BLaER1 (cell line): ENCODE results near the gene KLHDC10.

Source experiments
- H3K27ac ChIP-seq: shearing (Covaris generic); formaldehyde crosslinking; 2 replicates; pipeline ENCODE4 v1.8.1; 2022
- H3K27me3 ChIP-seq: shearing (Covaris generic); formaldehyde crosslinking; 2 replicates; pipeline ENCODE4 v1.8.1; 2022
- H3K36me3 ChIP-seq: shearing (Covaris generic); formaldehyde crosslinking; 2 replicates; pipeline ENCODE4 v1.8.1; 2022
- H3K4me1 ChIP-seq: shearing (Covaris generic); formaldehyde crosslinking; 2 replicates; pipeline ENCODE4 v1.8.1; 2022
- H3K4me2 ChIP-seq: shearing (Covaris generic); formaldehyde crosslinking; 2 replicates; pipeline ENCODE4 v1.8.1; 2022
- H3K4me3 ChIP-seq: shearing (Covaris generic); formaldehyde crosslinking; 2 replicates; pipeline ENCODE4 v1.8.1; 2022
- H3K9ac ChIP-seq: shearing (Covaris generic); formaldehyde crosslinking; 2 replicates; pipeline ENCODE4 v1.8.1; 2022
- H3K9me3 ChIP-seq: shearing (Covaris generic); formaldehyde crosslinking; 2 replicates; pipeline ENCODE4 v1.8.1; 2022
- H4K20me1 ChIP-seq: shearing (Covaris generic); formaldehyde crosslinking; 2 replicates; pipeline ENCODE4 v1.8.1; 2022
- Cebpa-rat ChIP-seq: shearing (Covaris generic); IDR thresholded peaks from 2 replicates; pipeline ENCODE4 v1.8.1; 2022

KLHDC10 gene

DNA sequence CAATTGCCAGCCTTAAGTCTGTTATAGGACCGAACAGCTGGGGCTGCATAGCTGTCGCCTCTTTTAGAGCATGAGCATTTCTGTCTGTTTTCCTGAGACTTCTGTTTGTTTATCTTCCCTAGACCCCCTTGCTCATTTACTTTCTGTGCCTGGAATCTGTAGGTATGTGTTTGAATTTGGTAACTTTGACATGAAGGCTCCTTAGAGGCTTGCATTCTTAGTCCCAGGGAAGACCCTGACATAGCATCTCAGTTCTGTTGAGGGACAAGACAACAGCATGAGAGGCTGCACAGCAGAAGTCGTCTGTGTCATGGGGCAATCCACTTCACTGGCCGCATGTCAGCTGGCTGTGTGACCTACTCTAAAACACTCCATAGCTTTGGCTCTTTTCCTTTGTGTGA is 58.7 kb downstream of the KLHDC10 start:
- Histone ChIP-seq H3K27ac (no peak overlapping the region), H3K4me2 (no peak overlapping the region), H3K36me3 (peaks cover 96% of the 10 kb centered on the region), H4K20me1 (peaks cover 13% of the 10 kb centered on the region; the same call in 1 of the 2 replicates), H3K4me3 (no peak overlapping the region), H3K9ac (no peak overlapping the region), H3K4me1 (peaks cover 12% of the 10 kb centered on the region; the same call in 1 of the 2 replicates), H3K9me3 (no peaks in the 10 kb centered on the region), H3K27me3 (no peaks in the 10 kb centered on the region)
- no peak for TF ChIP-seq Cebpa-rat

DNA sequence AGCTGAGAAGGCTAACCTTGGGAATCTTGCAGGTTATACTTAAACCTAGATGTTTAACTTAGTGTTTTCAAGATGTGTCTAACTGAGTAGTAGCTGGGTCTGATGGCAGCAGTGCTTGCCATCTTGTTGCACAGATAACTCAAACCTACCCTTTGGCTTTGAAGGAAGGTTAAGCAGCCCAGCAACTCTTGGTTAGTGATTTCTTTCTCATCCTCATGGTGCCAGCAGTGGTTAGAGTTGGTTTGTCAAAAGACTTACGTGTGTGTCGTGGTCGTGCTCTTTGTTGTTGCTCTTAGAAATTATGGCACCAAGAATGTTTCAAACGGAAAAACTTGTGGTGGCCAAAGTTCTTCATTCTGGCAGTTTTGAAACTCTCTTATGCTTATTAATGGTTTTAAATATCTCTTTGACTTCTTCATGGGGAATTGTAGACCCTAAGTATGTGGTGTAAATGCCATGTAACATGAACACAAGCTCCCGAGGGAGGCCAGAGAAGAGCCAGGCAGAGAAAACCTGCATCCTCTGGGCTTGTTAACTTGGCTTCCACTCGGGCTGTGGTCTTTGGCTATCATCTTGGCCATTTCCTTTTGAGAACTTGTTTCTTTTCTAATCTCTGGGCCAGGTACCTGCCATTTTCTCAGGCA is 61.0 kb downstream of the KLHDC10 start:
- Histone ChIP-seq H3K9ac (no peak overlapping the region), H3K9me3 (no peaks in the 10 kb centered on the region), H3K36me3 (peaks cover 96% of the 10 kb centered on the region), H3K27me3 (no peaks in the 10 kb centered on the region), H3K4me3 (no peak overlapping the region), H3K27ac (no peak overlapping the region), H4K20me1 (peaks cover 13% of the 10 kb centered on the region; the same call in 1 of the 2 replicates), H3K4me1 (peaks cover 12% of the 10 kb centered on the region; the same call in 1 of the 2 replicates), H3K4me2 (no peak overlapping the region)
- no peak for TF ChIP-seq Cebpa-rat

DNA sequence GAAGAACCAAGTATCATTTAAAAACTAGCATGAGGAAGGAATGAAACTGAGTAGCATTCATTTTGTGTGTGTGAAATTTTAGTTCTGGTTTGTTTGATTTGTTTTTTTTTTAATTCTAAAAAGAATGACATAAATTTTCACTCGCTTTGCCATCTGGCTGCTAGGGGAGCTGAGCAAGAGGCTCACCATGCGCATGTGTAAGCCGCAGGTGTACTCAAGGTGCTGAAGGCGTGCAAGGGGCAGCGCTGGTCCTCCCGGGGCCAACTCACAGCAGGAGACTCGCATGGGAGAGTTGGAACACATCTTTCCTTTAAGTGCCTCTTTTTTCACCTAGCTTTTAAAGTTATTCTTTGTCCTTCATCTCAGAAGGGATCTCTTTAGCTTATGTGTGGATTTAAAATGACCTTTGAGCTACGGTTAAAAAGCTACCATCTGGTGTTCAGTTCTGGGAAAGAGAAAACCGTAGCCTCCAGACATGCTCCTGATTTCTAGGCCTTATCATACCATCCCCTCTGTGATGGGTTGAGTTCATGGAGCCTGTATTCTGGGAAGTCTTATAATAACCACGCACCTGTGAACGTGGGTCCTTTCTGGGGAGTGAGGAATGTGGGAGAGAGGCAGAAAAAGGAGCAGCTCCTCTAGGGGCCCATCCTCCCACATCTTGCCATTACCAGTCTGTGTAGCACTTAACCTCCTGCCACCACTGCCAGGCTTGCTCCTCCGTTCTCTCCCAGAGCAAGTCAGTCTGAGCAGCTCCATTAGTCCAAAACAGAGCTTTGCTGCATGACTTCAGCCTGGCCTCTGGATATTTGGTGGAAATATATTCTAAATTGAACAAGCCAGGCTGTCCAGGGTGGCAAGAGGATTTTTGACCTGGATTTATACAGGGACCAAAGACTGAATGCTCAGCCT is 61.9 kb downstream of the KLHDC10 start:
- peaks cover 95% of the 10 kb centered on the region for H3K36me3 ChIP-seq
- H3K4me2 ChIP-seq: no peak overlapping the region
- H3K4me1 ChIP-seq: peaks cover 12% of the 10 kb centered on the region; the same call in 1 of the 2 replicates
- H4K20me1 ChIP-seq: peaks cover 13% of the 10 kb centered on the region; the same call in 1 of the 2 replicates
- H3K27me3 ChIP-seq: no peaks in the 10 kb centered on the region
- H3K27ac ChIP-seq: no peak overlapping the region
- no peak overlapping the region for H3K9ac ChIP-seq
- no peak overlapping the region for H3K4me3 ChIP-seq
- no peak for TF ChIP-seq Cebpa-rat
- no peaks in the 10 kb centered on the region for H3K9me3 ChIP-seq

DNA sequence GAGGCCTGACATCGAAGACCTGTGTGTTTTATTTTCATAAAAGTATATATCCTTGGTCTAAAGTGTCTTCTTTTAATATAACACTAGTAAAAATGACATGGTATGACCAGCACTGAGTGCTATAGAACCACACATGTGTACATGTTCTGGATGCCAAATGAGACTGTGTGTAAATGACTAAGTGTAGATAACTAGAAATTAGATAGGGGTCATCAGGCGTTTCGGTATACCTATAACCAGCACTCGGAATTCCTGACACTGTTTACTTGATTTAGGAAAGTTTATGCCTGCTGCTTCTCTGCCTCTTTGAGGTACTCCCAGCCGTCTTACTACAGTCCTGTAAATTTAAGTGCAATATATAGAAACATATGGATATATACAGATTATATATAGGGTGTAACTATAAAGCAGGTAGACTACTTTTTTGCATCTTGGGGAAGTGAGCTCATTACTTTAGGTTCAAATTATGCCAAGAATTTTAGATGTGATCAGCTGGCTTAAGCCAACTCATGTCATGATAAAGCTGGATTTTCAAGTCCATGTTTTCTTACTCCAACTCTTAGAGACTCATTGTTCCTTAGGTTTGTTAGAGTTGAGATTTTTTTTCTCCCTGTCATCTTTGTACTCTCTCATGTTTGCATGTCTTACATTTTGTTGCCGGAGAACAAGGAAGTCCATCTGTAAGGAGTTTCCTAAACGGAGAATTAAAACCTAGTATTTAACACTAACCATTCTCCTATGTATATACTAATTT is 62.9 kb downstream of the KLHDC10 start:
- TF ChIP-seq Cebpa-rat: no peak
- H3K36me3 ChIP-seq: peaks cover 97% of the 10 kb centered on the region
- no peak overlapping the region for H3K9ac ChIP-seq
- H4K20me1 ChIP-seq: peaks cover 13% of the 10 kb centered on the region; the same call in 1 of the 2 replicates
- H3K27ac ChIP-seq: no peak overlapping the region
- H3K4me1 ChIP-seq: peaks cover 12% of the 10 kb centered on the region; the same call in 1 of the 2 replicates
- no peak overlapping the region for H3K4me2 ChIP-seq
- no peak overlapping the region for H3K4me3 ChIP-seq
- no peaks in the 10 kb centered on the region for H3K27me3 ChIP-seq
- no peaks in the 10 kb centered on the region for H3K9me3 ChIP-seq

DNA sequence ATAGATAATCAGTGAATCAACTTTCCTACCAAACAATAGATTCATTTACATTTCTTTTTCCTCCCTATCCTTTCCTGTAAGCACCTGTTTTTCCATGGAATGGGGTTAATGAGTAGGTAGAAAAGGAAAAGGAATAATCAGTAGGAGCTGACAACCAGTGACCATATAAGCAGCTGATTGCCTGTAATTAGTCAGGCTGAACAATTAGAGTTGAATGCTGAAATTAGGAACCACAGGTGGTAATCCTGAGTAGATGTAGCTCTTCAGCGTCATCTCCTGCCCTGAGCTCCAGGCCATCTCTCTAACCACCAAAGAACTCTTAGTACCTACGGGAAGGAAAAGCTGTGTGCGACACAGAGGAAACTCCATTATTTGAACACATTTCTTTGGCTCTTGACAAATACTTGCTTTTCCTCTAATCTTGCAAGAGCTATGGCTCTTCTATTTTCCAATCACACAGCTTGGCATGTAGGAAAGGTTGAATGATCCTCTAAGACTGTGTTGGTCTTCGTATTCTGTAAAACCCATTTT is 63.8 kb downstream of the KLHDC10 start:
- Histone ChIP-seq H3K4me3 (no peak overlapping the region), H3K36me3 (peaks cover 91% of the 10 kb centered on the region), H3K9ac (no peak overlapping the region), H3K9me3 (no peaks in the 10 kb centered on the region), H3K27ac (no peak overlapping the region), H3K4me2 (no peak overlapping the region), H3K4me1 (peaks cover 12% of the 10 kb centered on the region; the same call in 1 of the 2 replicates), H3K27me3 (no peaks in the 10 kb centered on the region), H4K20me1 (peaks cover 13% of the 10 kb centered on the region; the same call in 1 of the 2 replicates)
- no peak for TF ChIP-seq Cebpa-rat

- no peak for TF ChIP-seq Cebpa-rat
- Histone ChIP-seq H3K36me3 (peaks cover 91% of the 10 kb centered on the region), H3K27me3 (no peaks in the 10 kb centered on the region), H3K9me3 (no peaks in the 10 kb centered on the region), H4K20me1 (peaks cover 17% of the 10 kb centered on the region), H3K4me1 (peaks cover 12% of the 10 kb centered on the region; the same call in 1 of the 2 replicates), H3K4me3 (no peak overlapping the region), H3K9ac (no peak overlapping the region), H3K4me2 (no peak overlapping the region), H3K27ac (no peak overlapping the region)
These were observed 64.4 kb downstream of the KLHDC10 start for GRCh38 chr7:130134726-130135125.

DNA sequence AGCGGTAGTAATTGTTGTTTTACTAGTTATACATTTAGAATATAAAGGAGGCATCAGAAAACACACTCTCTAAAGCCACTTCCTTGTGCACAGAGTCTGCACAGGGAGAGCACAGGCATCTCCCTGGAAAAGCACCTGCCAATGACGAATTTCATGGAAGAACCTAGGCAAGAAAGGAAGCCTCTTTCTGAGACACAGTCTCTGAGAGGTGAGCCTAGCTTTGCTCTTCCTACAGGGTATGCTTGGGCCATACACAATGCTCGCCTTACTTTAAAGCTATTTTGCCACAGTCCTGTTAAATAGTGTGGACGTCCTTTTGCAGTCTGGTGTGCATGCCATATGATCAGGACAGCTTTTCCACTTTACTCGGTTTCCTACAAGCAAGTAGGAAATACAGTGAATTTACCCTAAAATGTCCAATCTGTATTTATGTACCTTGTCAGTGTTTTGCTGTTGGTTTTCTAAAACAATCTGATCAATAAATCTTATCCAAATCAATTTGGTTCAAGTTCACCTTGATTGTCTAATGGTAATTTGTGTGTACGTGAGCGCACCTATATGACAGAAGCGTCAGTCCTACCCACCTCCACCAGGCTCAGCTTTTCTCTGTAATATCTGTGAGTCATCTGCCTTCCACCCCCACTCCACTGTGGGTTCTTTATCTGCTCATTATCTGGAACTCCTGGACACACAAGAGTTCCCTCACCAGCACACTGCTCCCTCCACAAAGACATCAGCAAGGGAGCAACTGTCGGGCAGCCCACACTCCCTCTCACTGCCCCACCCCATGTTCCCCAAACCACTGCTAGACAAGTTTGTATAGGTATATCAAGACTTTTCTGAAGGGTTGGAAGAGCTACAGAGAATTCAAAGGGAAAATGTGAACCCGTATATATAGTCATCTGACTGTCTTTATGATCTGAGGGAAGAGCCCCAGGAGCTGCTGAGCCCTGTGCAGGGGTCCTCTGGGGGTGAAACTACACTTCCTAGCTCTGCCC is 65.2 kb downstream of the KLHDC10 start:
- Histone ChIP-seq H3K4me3 (no peak overlapping the region), H3K27me3 (peaks cover 4% of the 10 kb centered on the region), H3K36me3 (peaks cover 91% of the 10 kb centered on the region), H4K20me1 (peaks cover 24% of the 10 kb centered on the region), H3K9me3 (no peaks in the 10 kb centered on the region), H3K9ac (no peak overlapping the region), H3K4me1 (peaks cover 14% of the 10 kb centered on the region), H3K4me2 (no peak overlapping the region), H3K27ac (no peak overlapping the region)
- no peak for TF ChIP-seq Cebpa-rat

GRCh38 chr7:130136579-130137167 is 66.3 kb downstream of the KLHDC10 start:
- no peak overlapping the region for H3K4me3 ChIP-seq
- peaks cover 14% of the 10 kb centered on the region for H3K4me1 ChIP-seq
- peaks cover 31% of the 10 kb centered on the region for H4K20me1 ChIP-seq
- H3K9me3 ChIP-seq: no peaks in the 10 kb centered on the region
- H3K27ac ChIP-seq: no peak overlapping the region
- peaks cover 83% of the 10 kb centered on the region for H3K36me3 ChIP-seq
- H3K27me3 ChIP-seq: peaks cover 15% of the 10 kb centered on the region
- TF ChIP-seq Cebpa-rat: no peak
- no peak overlapping the region for H3K9ac ChIP-seq
- no peak overlapping the region for H3K4me2 ChIP-seq
